Left renal cortex interstitium (tissue), 4 donors: ENCODE measurements around the gene OPRM1. TPM values are rescaled to one million over a fixed set of nuclear protein-coding genes. Genes with fewer than 3 reads are reported as not detected.

ENCODE experiments used
- DNase-seq, 4 donors: peaks; one replicate each; pipeline ENCODE4 v3.0.0-alpha.2; 2013; ENCODE audit warnings: low read depth in 4 of 4, low spot score in 2 of 4, missing footprints in 1 of 4
- polyA plus RNA-seq, 4 donors: library from polyadenylated mRNA; unstranded; fragments of 120-200 nt; gene quantifications; one replicate each; pipeline ENCODE4 v1.2.1, GENCODE V29; 2013; ENCODE audit not compliant: insufficient read length in 4 of 4

The OPRM1 gene
- polyA plus RNA-seq, 4 donors: 0.06 to 0.09 TPM; not detected in 2

DNA sequence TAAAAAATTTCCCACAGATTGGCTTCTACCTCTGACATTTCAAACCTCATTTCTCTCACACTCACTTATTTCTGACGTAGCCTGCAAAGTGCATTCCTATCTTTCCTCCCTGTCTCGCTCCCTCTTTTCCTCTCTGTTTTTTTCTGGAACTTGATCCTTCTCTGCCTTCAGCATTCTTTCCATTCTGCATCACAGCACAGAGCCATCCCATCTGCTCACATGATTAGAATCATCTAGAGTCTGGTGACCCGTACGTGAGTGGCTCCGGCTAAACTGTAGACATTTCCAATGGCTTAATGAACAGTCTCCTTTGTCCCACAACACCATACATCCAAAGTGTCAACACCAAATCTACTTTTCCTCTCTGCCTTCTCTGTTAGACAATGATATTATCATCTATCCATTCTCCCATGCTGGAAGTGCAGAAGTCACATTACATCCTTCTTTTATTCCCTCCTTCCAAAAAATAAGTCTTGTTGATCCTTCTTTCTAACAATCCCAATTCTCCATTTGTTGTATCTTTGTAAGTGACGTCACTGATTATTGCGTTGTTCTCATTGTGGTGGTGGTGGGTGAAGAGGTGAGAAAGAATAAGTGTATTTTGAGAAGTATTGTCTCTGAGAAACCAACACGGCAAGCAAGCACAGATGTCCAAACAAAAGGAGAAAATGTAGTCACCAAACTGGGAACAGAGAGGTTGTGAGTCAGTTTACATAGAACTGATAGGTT lies 41.6 kb downstream of the OPRM1 start:
- no peak for DNase-seq

DNA sequence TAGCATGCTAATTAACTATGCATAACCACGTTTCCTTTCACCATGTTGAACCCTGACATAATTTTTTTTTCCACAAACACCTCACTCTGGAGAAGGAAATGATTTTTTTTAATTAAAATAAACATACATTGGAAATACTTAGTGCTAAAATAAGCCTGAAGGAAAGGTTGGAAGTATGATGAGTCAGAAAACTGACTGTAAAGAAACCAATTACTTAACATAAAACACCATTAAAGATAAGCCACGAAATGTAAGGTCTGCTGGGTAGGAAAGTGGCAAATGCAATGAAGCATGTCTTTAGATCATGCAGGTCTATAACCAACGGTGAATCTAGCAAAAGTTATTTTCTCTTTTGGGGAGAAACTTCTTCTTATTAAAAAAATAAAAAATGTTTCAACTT lies 47.5 kb downstream of the OPRM1 start:
- no peak for DNase-seq

DNA sequence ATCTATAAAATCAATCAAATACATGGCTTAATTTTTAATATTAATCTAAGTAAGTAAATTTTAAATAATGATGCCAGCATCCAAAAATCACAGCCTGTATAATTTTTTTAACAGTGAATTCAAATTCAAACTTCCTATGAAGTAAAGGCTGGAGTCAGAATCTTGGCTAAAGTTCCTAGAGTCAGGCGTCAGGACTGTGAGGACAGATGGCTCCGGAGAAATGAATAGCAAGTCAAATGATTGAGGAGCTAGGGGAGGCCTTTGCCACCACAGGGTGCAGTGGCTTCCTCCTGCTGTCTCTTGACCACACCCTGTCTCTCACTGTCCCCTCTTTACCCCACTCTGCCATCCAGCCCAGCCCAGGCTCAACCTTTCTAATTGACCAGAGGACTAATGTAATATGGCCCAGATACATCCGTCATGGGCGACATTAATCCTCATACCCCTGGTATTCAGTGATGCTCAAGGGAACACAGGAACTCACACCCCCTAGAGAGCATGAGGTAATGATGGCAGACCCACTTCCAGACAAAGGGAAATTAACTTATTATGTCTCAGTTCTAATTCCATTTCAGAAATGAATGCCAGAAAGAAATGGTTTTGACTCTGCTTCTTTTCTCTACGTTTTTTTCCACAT lies 53.4 kb downstream of the OPRM1 start:
- DNase-seq: no peak

DNA sequence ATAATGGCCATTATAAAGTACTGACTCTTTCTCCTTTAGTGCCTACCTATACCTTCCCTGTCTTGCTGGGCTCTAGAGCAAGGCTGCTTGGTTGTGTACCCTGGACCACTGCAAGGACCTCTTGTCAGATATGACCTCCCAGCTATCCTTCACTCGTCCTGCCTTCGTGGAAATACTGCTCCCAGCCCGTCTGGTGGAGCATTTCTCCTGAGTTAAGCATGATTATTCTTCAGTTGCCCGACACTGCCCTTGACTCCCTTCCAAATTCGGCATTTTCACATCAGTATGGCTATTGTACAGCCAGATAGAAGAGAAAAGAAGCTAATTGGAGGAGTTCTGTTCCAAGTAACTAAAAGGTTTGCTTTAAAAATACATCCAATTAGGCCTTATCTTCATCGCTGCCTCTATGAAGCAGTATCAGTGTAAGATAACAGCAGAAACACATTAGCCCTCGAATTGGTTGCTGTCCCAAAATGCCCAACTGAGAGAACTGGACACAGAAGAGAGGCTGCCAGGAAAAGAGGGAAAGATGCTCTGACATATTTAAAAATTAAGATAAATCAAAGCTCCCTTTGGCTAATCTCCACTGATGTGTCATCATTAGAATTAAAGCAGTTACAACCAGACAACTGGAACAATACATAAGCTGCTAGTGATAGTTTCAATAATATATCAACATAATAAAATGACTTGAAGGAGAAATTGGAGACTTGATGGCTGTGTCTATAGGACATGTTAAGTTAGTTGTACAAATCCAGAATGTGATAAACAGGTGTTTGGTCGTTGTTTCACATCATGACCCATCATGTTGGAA lies 54.4 kb downstream of the OPRM1 start:
- no peak for DNase-seq

DNA sequence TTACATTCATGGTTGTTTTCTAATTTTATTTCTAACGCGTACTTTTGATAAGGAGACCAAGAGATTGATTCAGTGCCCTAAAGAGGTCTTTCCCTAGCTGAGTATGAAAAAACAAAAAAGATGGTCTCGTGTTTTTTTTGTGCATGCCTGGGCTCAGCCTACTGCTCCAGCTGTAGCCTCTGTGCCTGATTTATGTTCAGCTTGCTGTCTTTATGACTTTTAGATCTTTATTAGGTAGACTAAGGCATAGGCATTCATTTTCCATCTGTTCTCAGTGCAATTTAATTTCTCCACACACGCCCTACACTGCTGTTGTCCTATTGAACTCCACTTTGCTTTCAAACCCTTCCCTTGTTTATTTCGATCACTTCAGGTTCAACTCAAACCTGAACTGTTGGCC lies 56.5 kb downstream of the OPRM1 start:
- DNase-seq: no peak

DNA sequence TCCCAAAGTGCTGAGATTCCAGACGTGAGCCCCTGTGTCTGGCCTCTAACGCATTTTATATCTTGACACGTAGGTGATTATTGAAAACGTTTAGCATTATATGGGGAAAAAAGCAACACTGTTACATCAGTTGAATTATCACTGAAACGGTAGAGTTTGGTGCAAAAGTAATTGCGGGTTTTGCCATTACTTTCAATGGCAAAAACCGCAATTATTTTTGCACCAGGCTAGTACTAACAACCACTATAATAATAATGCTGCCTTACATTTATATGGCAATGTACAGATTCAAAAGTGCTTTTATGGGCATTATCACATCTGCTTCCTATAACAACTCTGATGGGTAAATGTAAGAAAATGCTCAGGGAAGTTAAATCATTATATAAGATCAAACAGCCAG lies 57.3 kb downstream of the OPRM1 start:
- DNase-seq: no peak

DNA sequence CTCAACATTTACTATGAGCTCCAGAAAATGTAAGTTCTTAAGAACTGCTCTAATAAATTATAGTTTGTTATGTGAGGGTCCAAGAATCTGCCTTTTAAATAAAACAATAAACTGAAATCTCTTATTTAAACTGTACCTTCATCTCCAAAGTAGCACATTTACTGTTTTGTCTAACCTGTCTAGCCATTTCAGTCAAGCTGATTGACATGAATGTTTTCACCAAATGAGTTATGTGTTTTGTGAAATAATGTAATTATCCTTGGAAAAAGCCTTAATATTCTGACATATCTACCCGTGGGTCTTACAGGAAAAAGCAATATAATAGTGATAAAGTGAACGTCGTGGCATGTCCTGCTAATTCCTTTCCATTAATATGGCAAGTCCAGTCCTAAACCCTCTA lies 57.8 kb downstream of the OPRM1 start:
- DNase-seq: no peak

DNA sequence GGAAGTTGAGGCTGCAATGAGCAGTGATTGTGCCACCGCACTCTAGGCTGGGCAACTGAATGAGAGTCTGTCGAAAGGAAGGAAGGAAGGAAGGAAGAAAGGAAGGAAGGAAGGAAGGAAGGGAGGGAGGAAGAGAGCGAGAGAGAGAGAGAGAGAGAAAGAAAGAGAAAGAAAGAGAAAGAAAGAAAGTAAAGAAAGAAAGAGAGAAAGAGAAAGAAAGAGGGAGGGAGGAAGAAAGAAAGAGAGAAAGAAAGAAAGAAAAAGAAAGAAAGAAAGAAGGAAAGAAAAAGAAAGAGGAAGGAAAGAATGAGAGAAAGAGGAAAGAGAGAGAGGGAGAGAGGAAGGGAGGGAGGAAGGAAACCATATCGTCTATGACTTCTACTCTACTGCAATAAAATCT lies 60.2 kb downstream of the OPRM1 start:
- no peak for DNase-seq

DNA sequence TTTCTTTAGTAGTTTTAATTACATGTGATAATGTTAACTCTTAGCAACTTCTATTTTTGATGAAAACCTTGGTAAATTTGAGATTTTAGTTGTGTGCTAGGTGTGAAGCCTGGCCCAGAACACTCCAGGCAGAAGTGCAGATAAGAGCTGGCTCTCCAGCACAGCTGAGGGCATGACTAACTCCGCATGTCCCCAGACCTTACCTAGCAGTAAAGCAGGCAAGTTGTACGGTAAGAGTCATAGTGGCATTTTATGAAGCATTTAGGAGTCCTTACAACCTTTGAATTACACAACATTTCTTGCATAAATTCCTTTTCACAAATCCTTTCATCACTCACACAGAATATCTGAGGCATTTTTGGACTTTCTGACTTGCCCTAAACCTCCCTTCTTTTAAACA lies 67.2 kb downstream of the OPRM1 start:
- no peak for DNase-seq

DNA sequence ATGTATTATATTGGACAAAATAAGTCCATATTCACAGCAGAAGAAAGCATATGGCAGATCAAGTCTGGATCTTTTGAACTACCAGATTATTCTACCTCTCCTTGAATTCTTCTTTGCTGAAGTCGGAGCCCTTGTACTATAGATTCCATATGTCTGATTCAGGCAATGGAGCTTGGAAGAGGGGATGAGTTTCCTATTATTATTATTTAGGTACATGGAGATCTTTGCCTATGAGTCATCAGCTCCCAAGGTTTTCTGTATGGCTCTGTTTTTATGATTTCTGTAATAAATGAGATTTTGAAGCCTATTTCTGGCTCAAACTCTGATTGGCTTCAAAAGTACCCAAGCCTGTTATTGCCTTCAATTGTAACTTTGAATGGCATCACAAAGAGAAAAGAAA lies 72.0 kb downstream of the OPRM1 start:
- no peak for DNase-seq

DNA sequence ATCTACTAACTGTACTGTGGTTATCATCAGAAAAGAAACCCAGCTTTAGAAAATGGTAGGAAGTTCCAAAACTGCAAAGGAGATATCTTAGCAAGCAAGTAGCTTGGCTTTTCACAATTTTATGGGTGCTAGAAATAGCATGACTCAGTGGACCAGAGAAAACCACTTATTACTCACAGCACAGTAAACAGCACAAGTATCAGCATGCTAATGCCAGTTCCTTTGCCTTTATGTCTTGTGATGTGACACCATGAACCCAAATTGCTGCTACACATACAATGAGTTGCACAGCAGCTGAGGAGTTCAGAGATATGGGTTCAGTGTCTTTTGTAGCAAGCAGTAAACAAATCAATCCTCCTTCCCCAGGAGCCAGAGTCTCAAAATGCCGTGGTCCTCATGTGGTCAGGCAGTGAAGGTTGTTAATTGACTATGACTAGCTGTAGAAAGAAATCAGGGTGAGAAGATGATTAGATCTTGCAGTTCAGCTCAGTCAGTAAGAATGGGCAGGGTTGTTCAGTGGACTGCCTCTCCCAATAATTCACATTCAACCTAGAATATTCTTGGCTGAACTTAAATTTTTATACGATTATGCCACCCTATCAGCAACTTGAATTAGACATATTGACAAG lies 73.3 kb downstream of the OPRM1 start:
- DNase-seq: no peak

DNA sequence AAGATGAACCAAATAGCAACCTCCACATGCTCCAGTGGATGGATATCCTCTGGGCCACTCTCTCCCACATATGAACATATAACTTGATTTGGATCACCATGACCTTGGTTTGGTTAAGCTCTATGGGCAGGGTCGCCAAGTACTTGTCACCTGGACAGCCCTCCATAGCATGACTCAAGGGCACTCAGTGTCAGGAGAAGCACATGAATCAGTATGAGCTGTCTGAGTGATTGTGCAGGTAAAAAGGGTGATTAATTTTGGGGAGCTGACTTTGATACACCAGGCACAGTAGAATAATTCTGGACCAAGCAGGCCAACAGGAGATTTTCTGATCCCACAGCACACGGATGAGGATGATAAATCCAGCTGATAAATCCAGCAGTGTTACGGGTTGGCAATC lies 74.4 kb downstream of the OPRM1 start:
- DNase-seq: no peak

DNA sequence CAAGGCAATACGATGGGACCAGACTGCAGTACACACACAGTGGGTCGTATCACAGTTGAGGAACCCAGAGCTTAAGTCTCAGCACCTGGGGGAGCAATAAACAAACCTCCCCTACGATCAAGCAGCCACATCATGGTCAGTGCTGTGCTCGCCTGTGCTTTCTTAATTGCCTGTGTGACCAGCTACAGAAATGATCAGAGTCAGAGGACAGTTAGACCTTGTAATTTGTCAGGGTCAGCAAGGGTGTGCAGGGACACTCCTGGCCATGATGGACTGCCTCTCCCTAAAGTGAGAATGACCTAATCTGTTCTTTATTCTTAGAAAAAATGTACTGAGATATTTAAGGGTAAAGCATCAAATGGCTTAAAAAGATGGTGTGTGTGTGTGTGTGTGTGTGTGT lies 78.4 kb downstream of the OPRM1 start:
- no peak for DNase-seq

DNA sequence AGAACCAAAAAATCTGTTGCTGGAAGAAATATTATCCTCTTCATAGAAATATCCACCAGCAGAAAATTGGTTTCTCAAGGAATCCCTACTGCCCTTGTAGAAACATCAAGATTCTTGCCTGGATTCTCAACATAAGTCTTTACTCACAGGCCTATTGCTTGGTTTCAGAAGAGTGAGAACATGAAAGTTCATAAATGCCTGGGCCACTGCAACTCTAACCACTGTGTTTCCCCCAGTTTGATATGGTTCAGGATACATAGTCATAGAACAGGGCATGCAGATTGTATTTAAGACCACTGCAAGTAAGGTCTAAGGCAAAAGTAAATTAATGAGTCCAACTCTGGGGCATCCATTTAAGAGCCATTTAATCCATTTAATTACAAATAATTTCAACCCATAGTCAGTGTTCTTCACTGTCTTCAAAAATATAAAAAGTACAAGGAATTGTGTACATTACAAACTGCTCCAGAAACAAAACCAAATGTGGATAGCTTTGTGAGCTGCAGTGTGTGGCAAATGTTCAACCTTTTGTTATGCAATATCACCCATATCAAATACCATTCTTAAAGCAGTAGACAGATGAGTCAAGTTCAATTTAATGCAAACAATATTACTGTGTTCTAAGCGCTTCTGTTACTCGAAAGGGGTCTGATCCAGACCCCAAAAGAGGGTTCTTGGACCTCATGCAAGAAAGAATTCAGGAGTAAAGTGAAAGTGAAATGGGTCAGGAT lies 83.3 kb downstream of the OPRM1 start:
- no peak for DNase-seq

DNA sequence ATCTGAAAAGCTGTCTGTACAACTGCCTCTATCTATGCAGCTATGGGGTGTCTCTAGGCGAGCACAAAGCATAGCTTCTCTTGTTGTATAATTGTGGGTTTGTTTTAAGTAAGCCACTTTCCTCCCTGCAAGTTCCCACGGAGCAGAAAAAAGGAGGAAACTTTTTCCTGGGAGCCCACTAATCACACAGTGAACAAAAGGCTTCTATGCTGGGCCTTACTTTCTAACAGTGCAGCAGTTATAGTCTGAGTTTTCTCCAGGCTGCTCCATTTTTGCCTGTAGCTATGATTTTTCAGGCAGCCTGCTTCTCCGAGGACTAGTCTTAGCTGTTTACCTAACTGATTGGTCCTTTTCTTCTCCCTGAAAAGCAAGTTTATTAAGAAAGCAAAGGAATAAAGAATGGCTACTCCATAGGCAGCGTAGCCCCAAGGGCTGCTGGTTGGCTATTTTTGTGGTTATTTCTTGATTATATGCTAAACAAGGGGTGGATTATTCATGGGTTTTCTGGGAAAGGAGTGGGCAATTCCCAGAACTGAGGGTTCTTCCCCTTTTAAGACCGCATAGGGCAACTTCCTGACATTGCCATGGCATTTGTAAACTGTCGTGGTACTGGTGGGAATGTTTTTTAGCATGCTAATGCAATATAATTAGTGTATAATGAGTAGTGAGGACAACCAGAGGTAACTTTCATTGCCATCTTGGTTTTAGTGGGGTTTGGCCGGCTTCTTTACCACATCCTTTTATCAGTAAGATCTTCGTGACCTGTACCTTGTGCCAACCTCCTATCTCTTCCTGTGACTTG lies 84.3 kb downstream of the OPRM1 start:
- no peak for DNase-seq

DNA sequence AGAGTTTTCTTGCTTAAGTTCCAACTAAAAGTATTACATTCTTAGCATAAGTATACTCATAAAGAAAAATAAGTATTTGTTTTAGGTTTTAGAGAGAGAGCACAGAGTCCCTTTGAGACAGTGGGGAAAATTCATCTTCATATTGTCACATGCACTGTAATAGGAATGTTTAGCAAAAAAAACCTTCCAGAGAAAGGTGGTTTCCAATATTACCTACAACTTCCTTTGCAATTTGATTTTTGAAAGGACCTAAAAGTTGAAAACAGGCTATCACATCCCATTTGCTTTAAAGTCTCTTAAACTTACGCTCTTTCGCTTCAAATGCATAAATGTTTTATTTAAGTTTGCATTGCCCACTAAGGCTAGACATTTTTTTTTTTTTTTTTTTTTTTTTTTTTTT lies 86.4 kb downstream of the OPRM1 start:
- no peak for DNase-seq

DNA sequence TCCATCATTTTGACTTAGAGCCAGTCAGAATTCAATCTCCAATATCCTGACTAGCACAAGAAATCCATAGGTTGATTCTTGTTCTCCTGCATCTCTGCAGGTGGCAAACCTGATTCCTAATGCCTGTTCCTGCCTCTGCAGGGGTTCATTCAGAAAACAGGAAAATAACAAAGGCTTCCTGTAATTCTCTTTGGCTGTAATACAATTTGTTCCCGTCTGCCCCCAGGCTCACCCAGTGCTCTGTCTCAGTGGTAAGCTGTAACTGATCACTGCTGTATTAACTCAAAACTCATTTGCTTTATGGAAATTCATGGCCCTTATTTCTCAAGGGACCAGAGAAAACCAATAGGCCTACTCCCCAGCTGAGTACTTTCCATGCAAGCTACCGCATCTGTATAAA lies 88.6 kb downstream of the OPRM1 start:
- no peak for DNase-seq

DNA sequence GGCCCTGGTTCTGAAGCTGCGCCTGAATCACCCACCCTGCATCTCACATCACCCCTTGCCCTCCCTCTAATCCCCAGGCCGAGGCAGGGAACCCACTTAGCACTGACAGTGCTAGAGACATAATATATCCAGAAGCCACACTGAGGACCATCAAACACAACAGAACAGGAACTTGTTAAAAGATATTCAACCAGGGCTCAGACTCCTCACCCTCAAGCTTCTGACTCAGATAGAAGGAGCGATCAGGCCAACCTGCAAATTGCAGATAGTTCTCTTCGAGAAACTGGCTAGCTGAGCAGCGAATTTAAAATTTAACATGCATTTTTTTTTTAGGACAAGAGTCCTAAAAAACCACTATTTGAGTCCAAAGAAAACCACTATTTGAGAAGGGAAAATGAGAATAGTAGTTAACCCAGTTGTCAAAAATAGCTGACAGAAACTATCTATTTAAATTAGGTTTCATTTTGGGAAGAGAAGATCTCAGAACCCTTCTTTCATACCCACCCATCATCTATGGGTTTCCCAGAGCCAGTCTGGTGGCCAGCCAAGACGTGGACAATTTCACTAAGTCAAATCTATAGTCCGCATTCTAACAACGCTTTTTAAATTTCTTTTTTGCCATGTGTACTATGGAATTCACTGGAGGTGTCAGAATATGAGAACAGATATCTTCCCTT lies 95.6 kb downstream of the OPRM1 start:
- DNase-seq: no peak

DNA sequence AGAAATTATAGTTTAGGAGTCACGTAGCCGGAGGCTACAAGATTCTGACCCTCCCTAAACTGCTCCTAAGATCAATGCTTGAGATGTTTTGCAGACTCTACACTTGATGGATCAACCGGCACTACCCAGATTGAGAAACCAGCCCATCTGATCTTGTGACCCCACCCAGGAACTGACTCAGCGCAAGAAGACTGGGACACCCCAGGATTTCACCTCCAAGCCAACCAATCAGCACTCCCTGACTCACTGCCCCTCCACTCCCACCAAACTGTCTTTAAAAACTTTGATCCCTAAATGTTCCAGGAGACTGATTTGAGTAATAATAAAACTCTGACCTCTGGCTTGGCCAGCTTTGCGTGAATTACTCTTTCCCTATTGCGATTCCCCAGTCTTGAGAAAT lies 99.8 kb downstream of the OPRM1 start:
- DNase-seq: no peak
